GM12872 (cell line): ENCODE measurements around the gene TEX2.

Source experiments
- TF ChIP-seq, protein P1 (sequence below): IDR thresholded peaks from 3 replicates; pipeline ENCODE4 v1.5.1; 2011; ENCODE audit warnings: low read depth, mild to moderate bottlenecking, low read length, moderate library complexity; ENCODE audit not compliant: insufficient read depth

Gene TEX2

DNA sequence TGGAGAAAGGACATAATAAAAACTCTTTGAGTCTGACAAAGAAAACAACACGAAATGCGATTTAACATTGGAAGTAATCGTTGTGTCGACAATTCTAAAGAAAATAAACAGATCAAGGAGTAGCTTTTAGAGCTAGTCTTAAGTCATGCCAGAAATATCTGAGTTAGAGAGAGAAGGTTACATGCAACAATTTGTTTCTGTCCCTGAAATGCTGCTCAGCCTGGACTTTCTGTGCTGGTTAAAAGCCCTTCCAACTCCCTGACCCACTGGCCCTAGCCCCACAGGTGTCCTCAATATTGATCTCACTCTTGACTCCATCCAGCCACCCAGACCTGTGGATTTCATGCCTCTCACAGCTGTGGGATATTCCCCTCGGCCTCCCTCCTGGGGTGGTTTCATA is 33.2 kb upstream of the TEX2 start:
- TF ChIP-seq, protein P1, sequence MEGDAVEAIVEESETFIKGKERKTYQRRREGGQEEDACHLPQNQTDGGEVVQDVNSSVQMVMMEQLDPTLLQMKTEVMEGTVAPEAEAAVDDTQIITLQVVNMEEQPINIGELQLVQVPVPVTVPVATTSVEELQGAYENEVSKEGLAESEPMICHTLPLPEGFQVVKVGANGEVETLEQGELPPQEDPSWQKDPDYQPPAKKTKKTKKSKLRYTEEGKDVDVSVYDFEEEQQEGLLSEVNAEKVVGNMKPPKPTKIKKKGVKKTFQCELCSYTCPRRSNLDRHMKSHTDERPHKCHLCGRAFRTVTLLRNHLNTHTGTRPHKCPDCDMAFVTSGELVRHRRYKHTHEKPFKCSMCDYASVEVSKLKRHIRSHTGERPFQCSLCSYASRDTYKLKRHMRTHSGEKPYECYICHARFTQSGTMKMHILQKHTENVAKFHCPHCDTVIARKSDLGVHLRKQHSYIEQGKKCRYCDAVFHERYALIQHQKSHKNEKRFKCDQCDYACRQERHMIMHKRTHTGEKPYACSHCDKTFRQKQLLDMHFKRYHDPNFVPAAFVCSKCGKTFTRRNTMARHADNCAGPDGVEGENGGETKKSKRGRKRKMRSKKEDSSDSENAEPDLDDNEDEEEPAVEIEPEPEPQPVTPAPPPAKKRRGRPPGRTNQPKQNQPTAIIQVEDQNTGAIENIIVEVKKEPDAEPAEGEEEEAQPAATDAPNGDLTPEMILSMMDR, result no peak

DNA sequence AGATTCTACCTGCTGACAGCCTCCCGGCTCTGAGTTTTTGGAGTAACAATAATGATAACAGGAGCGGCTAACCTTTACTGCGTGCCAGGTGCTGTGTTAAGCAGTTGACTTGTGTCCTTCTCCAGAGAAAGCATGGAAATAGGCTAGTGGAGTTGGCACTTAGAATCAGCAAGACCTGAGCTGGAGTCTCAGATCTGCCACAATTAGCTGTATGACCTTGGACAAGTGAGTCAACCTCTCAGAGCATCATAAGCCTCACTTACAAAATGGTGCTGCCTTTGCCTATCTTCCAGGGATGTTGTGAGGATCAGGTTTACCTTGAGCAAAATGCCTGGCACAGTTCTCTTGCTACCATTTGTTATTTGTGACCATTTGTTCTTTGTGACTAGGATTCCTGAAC is 32.1 kb upstream of the TEX2 start:
- TF ChIP-seq, protein P1, result no peak

DNA sequence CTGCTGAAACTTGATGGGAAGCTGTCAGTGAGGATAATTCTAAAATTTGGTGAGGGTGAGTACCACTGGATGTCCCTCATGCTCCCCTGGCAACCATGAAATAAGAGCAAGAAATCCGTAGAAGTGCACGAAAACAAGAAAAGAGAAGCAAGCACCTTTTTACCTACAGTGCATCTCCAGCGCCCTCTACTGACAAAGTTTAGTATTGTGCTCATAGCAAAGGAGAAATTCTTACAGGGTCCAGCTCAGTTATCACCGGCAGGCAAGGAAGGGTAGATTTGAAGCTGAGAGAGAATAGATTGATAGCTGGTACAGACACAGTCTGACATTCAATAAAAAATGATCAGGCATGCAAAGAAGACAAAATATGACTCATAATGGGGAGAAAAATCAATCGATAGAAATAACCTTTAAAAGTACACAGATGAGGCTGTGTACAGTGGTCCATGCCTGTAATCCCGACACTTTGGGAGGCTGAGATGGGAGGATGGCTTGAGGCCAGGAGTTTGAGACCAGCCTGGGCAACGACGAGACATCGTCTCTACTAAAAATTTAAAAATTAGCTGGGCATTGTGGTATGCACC is 28.3 kb upstream of the TEX2 start:
- TF ChIP-seq, protein P1, result peak; percentile 69

DNA sequence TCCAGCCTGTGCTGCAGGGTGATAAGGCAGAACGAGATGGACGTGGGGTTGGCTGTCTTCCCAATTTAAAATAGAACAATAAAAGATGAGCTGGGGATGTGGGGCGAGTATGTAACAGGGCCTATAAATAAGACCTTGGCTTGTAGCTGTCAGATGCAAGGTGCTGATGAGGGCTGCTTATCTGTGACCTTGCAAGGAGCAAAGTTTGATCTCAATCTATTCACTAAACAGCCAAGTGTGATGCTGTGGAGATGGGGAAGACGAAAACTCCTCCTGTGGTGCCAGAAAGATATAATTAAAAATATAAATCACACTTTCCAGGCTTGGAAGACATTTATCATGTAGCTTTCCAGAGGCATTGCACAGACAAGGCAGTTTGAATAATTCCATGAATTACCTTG is 26.7 kb upstream of the TEX2 start:
- TF ChIP-seq, protein P1, result no peak

DNA sequence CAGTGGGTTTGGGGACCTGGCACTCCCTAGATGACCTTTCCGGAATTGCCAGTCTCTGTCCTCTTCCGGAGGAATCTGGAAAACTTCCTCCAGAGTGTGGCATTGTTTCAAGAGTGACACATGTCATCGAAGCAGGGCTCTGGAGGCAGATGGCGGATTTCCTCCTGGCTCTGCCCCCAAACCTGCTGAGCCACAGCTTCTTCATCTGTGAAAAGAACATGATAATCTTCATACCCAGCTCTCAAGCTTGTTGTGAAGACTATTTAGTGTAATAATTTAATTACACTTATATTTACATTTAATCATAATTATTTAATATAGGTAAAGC is 19.7 kb upstream of the TEX2 start:
- TF ChIP-seq, protein P1, result no peak

DNA sequence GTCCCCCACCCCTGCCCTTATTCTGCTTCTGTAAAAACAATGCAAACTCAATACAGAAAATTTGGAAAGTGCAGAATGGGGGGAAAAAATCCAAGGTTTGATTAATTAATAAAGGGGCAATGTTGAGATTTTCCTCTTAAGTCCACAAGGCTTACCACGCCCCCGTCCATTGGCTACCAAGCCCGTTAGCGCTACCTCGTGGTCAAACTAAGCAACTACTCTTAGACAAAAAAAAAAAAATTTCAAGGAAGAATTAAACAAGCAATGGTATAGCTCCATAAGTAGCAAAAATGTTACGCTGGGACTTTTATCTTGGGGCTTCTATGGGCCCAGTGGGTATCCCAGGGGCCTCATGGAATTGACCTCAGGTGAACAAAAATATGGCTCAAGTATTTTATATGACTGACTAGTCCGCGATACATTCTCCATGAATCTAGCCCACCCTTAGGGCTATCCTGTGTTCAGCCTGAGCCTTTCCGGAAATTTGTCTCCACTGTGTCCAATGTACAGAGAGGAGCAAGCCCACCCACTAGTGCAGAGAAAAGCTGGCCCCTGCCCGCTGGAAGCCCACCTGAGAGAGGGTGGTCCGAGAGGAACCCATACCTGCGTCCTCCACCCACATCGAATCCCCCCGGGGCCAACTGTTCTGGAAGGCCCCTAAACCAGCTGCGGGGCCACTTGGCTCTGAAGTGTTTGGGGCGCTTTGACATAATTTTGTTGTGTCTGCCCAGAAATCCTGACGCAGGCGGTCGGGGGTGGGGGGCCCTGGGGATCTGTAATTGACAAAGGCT is 19.1 kb upstream of the TEX2 start:
- TF ChIP-seq, protein P1, result peak; percentile 69

DNA sequence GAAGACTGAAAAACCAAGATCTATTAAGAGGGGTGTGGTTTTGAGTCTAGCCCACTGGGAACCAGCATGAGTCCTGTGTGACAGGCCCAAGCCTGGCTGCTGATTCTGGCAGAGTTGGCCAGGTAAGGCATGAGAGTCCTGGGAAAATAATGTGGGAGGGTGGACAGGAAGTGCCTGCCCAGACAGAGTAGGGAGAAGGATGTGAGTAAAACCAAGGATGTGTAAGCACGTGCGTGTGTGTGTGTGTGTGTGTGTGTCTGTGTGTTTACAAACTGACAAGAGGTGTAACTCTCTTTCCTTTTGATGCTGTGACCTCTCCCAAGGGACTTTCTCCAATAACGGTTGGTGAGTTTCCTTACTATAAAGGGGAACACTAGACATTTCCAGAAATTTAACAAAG is 15.6 kb upstream of the TEX2 start:
- TF ChIP-seq, protein P1, result no peak
